ENCODE measurements around the gene MYBPH. TPM values are rescaled to one million over a fixed set of nuclear protein-coding genes. Genes with fewer than 3 reads are reported as not detected.

Gene MYBPH
- polyA plus RNA-seq, 1 donor, result 0.45 TPM

- DNase-seq, result peak in 1 of 2 donors; percentile 38
- H3K4me3 ChIP-seq (ENCODE audit: low read length), result no peak overlapping the region
- no CpG with 5 or more reads among the region's 1 CpG for WGBS (ENCODE audit: insufficient coverage, low lambda C conversion rate)
Observed at GRCh38 chr1:203156280-203156679, 19.3 kb downstream of the MYBPH start.

GRCh38 chr1:203153989-203154821 is 21.4 kb downstream of the MYBPH start:
- WGBS (ENCODE audit: insufficient coverage, low lambda C conversion rate), result no CpG with 5 or more reads among the region's 13 CpGs

More at GRCh38 chr1:203156280-203156679, 19.3 kb downstream of the MYBPH start:
- Histone ChIP-seq H3K4me1 (ENCODE audit: control insufficient read depth, insufficient read depth, low read length) (peaks cover 18% of the 10 kb centered on the region), H3K9me3 (ENCODE audit: control insufficient read depth, low read depth, low read length) (no peaks in the 10 kb centered on the region), H3K27ac (ENCODE audit: low read length) (no peak overlapping the region), H3K27me3 (ENCODE audit: control insufficient read depth, insufficient read depth, low read length) (no peaks in the 10 kb centered on the region), H3K36me3 (ENCODE audit: control insufficient read depth, insufficient read depth, low read length) (no peaks in the 10 kb centered on the region)

GRCh38 chr1:203153051-203153988 is 22.3 kb downstream of the MYBPH start:
- peaks cover 18% of the 10 kb centered on the region for H3K4me1 ChIP-seq (ENCODE audit: control insufficient read depth, insufficient read depth, low read length)
- H3K27ac ChIP-seq (ENCODE audit: low read length), result no peak overlapping the region
- WGBS (ENCODE audit: insufficient coverage, low lambda C conversion rate), result 70% methylated on average over 2 of the region's 9 CpGs
- no peaks in the 10 kb centered on the region for H3K27me3 ChIP-seq (ENCODE audit: control insufficient read depth, insufficient read depth, low read length)
- no peaks in the 10 kb centered on the region for H3K36me3 ChIP-seq (ENCODE audit: control insufficient read depth, insufficient read depth, low read length)
- no peak for DNase-seq
- H3K9me3 ChIP-seq (ENCODE audit: control insufficient read depth, low read depth, low read length), result no peaks in the 10 kb centered on the region
- no peak overlapping the region for H3K4me3 ChIP-seq (ENCODE audit: low read length)

More at GRCh38 chr1:203153989-203154821, 21.4 kb downstream of the MYBPH start:
- H3K9me3 ChIP-seq (ENCODE audit: control insufficient read depth, low read depth, low read length), result no peaks in the 10 kb centered on the region
- no peaks in the 10 kb centered on the region for H3K36me3 ChIP-seq (ENCODE audit: control insufficient read depth, insufficient read depth, low read length)
- no peaks in the 10 kb centered on the region for H3K27me3 ChIP-seq (ENCODE audit: control insufficient read depth, insufficient read depth, low read length)
- no peak overlapping the region for H3K27ac ChIP-seq (ENCODE audit: low read length)
- no peak for DNase-seq
- peaks cover 18% of the 10 kb centered on the region for H3K4me1 ChIP-seq (ENCODE audit: control insufficient read depth, insufficient read depth, low read length)
- H3K4me3 ChIP-seq (ENCODE audit: low read length), result no peak overlapping the region

- H3K4me1 ChIP-seq (ENCODE audit: control insufficient read depth, insufficient read depth, low read length), result peaks cover 18% of the 10 kb centered on the region
- no peak overlapping the region for H3K4me3 ChIP-seq (ENCODE audit: low read length)
- H3K36me3 ChIP-seq (ENCODE audit: control insufficient read depth, insufficient read depth, low read length), result no peaks in the 10 kb centered on the region
- no CpG with 5 or more reads among the region's 10 CpGs for WGBS (ENCODE audit: insufficient coverage, low lambda C conversion rate)
- H3K27ac ChIP-seq (ENCODE audit: low read length), result no peak overlapping the region
- H3K27me3 ChIP-seq (ENCODE audit: control insufficient read depth, insufficient read depth, low read length), result no peaks in the 10 kb centered on the region
- no peaks in the 10 kb centered on the region for H3K9me3 ChIP-seq (ENCODE audit: control insufficient read depth, low read depth, low read length)
- no peak for DNase-seq
Observed at GRCh38 chr1:203152158-203153034, 23.2 kb downstream of the MYBPH start.

- Histone ChIP-seq H3K27ac (ENCODE audit: low read length) (no peak overlapping the region), H3K27me3 (ENCODE audit: control insufficient read depth, insufficient read depth, low read length) (no peaks in the 10 kb centered on the region)
- WGBS (ENCODE audit: insufficient coverage, low lambda C conversion rate), result no CpG with 5 or more reads among the region's 9 CpGs
Observed at GRCh38 chr1:203151362-203152157, 24.1 kb downstream of the MYBPH start.

GRCh38 chr1:203150511-203151297 is 24.9 kb downstream of the MYBPH start:
- Histone ChIP-seq H3K9me3 (ENCODE audit: control insufficient read depth, low read depth, low read length) (no peaks in the 10 kb centered on the region), H3K27ac (ENCODE audit: low read length) (no peak overlapping the region), H3K36me3 (ENCODE audit: control insufficient read depth, insufficient read depth, low read length) (no peaks in the 10 kb centered on the region), H3K4me1 (ENCODE audit: control insufficient read depth, insufficient read depth, low read length) (peaks cover 2% of the 10 kb centered on the region), H3K4me3 (ENCODE audit: low read length) (no peak overlapping the region), H3K27me3 (ENCODE audit: control insufficient read depth, insufficient read depth, low read length) (no peaks in the 10 kb centered on the region)
- WGBS (ENCODE audit: insufficient coverage, low lambda C conversion rate), result no CpG with 5 or more reads among the region's 9 CpGs
- DNase-seq, result no peak

More at GRCh38 chr1:203151362-203152157, 24.1 kb downstream of the MYBPH start:
- no peak for DNase-seq
- Histone ChIP-seq H3K9me3 (ENCODE audit: control insufficient read depth, low read depth, low read length) (no peaks in the 10 kb centered on the region), H3K4me1 (ENCODE audit: control insufficient read depth, insufficient read depth, low read length) (peaks cover 11% of the 10 kb centered on the region), H3K4me3 (ENCODE audit: low read length) (no peak overlapping the region), H3K36me3 (ENCODE audit: control insufficient read depth, insufficient read depth, low read length) (no peaks in the 10 kb centered on the region)

- WGBS (ENCODE audit: insufficient coverage, low lambda C conversion rate), result no CpG with 5 or more reads among the region's 7 CpGs
- H3K9me3 ChIP-seq (ENCODE audit: control insufficient read depth, low read depth, low read length), result no peaks in the 10 kb centered on the region
- no peak for DNase-seq
- no peak overlapping the region for H3K4me3 ChIP-seq (ENCODE audit: low read length)
- no peaks in the 10 kb centered on the region for H3K36me3 ChIP-seq (ENCODE audit: control insufficient read depth, insufficient read depth, low read length)
- no peak overlapping the region for H3K27ac ChIP-seq (ENCODE audit: low read length)
- H3K4me1 ChIP-seq (ENCODE audit: control insufficient read depth, insufficient read depth, low read length), result no peaks in the 10 kb centered on the region
- no peaks in the 10 kb centered on the region for H3K27me3 ChIP-seq (ENCODE audit: control insufficient read depth, insufficient read depth, low read length)
Observed at GRCh38 chr1:203149188-203149840, 26.3 kb downstream of the MYBPH start.

- DNase-seq, result no peak
- no peak overlapping the region for H3K27ac ChIP-seq (ENCODE audit: low read length)
- no peak overlapping the region for H3K4me3 ChIP-seq (ENCODE audit: low read length)
- H3K36me3 ChIP-seq (ENCODE audit: control insufficient read depth, insufficient read depth, low read length), result no peaks in the 10 kb centered on the region
- no peaks in the 10 kb centered on the region for H3K9me3 ChIP-seq (ENCODE audit: control insufficient read depth, low read depth, low read length)
- WGBS (ENCODE audit: insufficient coverage, low lambda C conversion rate), result no CpG with 5 or more reads among the region's 12 CpGs
- H3K27me3 ChIP-seq (ENCODE audit: control insufficient read depth, insufficient read depth, low read length), result no peaks in the 10 kb centered on the region
- H3K4me1 ChIP-seq (ENCODE audit: control insufficient read depth, insufficient read depth, low read length), result no peaks in the 10 kb centered on the region
Observed at GRCh38 chr1:203148579-203148978, 27.0 kb downstream of the MYBPH start.

Data from large intestine (tissue), 3 donors.